ENCODE measurements around the gene UCP3. TPM values are rescaled to one million over a fixed set of nuclear protein-coding genes. Genes with fewer than 3 reads are reported as not detected.
A peak's percentile ranks its signal among the peaks of the same experiment; 100 is the strongest.

Gene UCP3
- polyA plus RNA-seq, 1 donor (not counting 4 experiments of a cell fraction or from before 2014, with no cell fraction given) = 0.52 TPM

DNA sequence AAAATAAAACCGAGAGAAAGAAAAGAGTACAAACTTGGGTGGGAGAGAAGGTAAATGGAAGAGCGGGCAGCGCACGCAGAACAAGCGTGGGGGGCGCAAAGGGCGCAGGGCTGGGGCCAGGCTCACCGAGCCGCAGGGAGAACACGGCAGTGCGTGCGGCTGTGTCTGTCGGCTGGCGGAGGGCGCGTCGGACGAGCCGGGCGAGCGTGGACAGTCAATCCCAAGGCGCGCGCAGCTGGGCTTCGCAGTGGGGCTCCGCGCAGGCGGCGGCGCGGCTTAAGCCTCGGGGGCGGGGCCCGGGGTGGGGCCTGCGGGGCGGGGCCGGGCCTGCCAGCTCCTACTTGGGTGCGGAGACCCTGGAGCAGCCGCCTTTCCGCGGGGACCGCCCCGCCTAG lies 26.3 kb downstream of the UCP3 start, which contains the start of gene UCP2:
Gene UCP2 (minus strand): TSS at position 249 of the 395 bp plus-strand sequence. CDS start 4,465 bp downstream, outside the sequence.
- no peak for FAIRE-seq
- dilution Hi-C loops (cut with MboI; ENCODE audit: extremely low pct_ligation_motif_present, low sequenced_read_pairs) = no loop called here
- Histone ChIP-seq H3K27me3 (ENCODE audit: control insufficient read depth, extremely low read depth, insufficient read depth, low read length) (peaks cover 3% of the 10 kb centered on the region), H3K27ac (ENCODE audit: control insufficient read depth, insufficient read depth, low read length) (no peak within 1 kb of the TSS), H3K9ac (ENCODE audit: control insufficient read depth, extremely low read depth, insufficient read depth, low read length) (peak within 1 kb of the TSS; percentile 28), H3K36me3 (ENCODE audit: control insufficient read depth in 2 of 2, extremely low read depth in 1 of 2, insufficient read depth in 2 of 2, low read length in 2 of 2) (no peaks in the 10 kb centered on the region), H3K9me3 (ENCODE audit: control insufficient read depth, low read depth, low read length) (no peaks in the 10 kb centered on the region), H3K9me1 (ENCODE audit: control insufficient read depth, extremely low read depth, insufficient read depth, low read length) (no peaks in the 10 kb centered on the region), H3K4me3 (ENCODE audit: control insufficient read depth in 2 of 3, extremely low read depth in 1 of 3, insufficient read depth in 2 of 3, low read depth in 1 of 3, low read length in 3 of 3) (peak within 1 kb of the TSS; percentile 48 to 83 (median 71)), H3K4me1 (ENCODE audit: control insufficient read depth, extremely low read depth, insufficient read depth, low read length) (peaks cover 9% of the 10 kb centered on the region), H4K20me1 (ENCODE audit: control insufficient read depth, extremely low read depth, insufficient read depth, low read length) (no peaks in the 10 kb centered on the region), H3K4me2 (ENCODE audit: control insufficient read depth, extremely low read depth, insufficient read depth, low read depth, low read length) (peak within 1 kb of the TSS; percentile 94), H2AFZ (ENCODE audit: control insufficient read depth, low read length) (peak within 1 kb of the TSS; percentile 98), H3K79me2 (ENCODE audit: control insufficient read depth, insufficient read depth, low read length) (no peaks in the 10 kb centered on the region)
- no peak for TF ChIP-seq EZH2 (IDR thresholded peaks at IDR 0.05; ENCODE audit: low read length)
- TF ChIP-seq, protein P1, sequence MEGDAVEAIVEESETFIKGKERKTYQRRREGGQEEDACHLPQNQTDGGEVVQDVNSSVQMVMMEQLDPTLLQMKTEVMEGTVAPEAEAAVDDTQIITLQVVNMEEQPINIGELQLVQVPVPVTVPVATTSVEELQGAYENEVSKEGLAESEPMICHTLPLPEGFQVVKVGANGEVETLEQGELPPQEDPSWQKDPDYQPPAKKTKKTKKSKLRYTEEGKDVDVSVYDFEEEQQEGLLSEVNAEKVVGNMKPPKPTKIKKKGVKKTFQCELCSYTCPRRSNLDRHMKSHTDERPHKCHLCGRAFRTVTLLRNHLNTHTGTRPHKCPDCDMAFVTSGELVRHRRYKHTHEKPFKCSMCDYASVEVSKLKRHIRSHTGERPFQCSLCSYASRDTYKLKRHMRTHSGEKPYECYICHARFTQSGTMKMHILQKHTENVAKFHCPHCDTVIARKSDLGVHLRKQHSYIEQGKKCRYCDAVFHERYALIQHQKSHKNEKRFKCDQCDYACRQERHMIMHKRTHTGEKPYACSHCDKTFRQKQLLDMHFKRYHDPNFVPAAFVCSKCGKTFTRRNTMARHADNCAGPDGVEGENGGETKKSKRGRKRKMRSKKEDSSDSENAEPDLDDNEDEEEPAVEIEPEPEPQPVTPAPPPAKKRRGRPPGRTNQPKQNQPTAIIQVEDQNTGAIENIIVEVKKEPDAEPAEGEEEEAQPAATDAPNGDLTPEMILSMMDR (optimal IDR thresholded peaks at IDR 0.05 in 1 of 3, IDR thresholded peaks at IDR 0.05 in 1 of 3, conservative IDR thresholded peaks at IDR 0.05 in 1 of 3; ENCODE audit: extremely low read depth in 1 of 3, insufficient read depth in 2 of 3, low read length in 3 of 3) = no peak
- DNase-seq (ENCODE audit: low read depth, low spot score) = no peak

DNA sequence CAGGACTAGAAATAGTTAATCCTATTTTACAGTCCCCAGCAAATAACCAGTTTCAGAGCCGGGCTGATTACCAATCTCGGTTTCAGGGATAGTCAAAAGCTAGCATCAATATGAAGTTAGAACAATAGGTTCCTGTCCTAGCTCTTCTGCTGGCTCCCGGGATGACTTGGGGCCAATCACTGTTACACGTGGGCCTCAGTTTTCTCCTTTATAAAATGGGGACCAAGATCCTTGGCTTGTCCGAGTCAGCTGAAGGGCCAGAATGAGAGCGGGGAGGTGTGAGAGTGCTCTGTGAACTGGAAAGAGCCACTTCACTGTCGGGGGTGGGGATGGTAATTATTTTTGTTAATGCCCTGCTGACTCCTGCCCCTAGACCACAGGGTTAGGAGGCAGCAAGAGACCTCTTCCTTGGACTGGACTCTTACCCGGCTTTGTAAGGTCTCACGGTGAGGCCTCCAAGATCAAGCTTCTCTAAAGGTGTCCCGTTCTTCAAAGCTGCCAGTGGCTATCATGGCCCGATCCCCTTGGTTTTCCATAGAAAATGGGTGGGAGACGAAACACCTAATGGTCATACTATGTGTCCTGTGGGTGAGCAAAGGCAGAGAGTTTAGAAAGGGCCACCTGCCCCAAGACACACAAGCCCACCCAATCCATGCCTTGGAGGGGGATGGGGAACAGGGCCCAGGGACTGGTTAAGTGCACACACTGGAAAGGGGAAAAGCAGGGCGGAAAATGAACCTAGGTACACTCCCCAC lies 27.7 kb downstream of the UCP3 start:
- dilution Hi-C loops (cut with MboI; ENCODE audit: extremely low pct_ligation_motif_present, low sequenced_read_pairs) = no loop called here
- Histone ChIP-seq H3K79me2 (ENCODE audit: control insufficient read depth, insufficient read depth, low read length) (no peaks in the 10 kb centered on the region), H3K36me3 (ENCODE audit: control insufficient read depth in 2 of 2, extremely low read depth in 1 of 2, insufficient read depth in 2 of 2, low read length in 2 of 2) (no peaks in the 10 kb centered on the region), H3K9me1 (ENCODE audit: control insufficient read depth, extremely low read depth, insufficient read depth, low read length) (no peaks in the 10 kb centered on the region), H3K4me3 (ENCODE audit: control insufficient read depth in 2 of 3, extremely low read depth in 1 of 3, insufficient read depth in 2 of 3, low read depth in 1 of 3, low read length in 3 of 3) (no peak overlapping the region), H4K20me1 (ENCODE audit: control insufficient read depth, extremely low read depth, insufficient read depth, low read length) (no peaks in the 10 kb centered on the region), H3K4me2 (ENCODE audit: control insufficient read depth, extremely low read depth, insufficient read depth, low read depth, low read length) (no peak overlapping the region), H2AFZ (ENCODE audit: control insufficient read depth, low read length) (no peak overlapping the region), H3K4me1 (ENCODE audit: control insufficient read depth, extremely low read depth, insufficient read depth, low read length) (peaks cover 9% of the 10 kb centered on the region), H3K9me3 (ENCODE audit: control insufficient read depth, low read depth, low read length) (no peaks in the 10 kb centered on the region), H3K27ac (ENCODE audit: control insufficient read depth, insufficient read depth, low read length) (no peak overlapping the region), H3K27me3 (ENCODE audit: control insufficient read depth, extremely low read depth, insufficient read depth, low read length) (peaks cover 3% of the 10 kb centered on the region), H3K9ac (ENCODE audit: control insufficient read depth, extremely low read depth, insufficient read depth, low read length) (no peak overlapping the region)
- TF ChIP-seq EZH2 (IDR thresholded peaks at IDR 0.05; ENCODE audit: low read length) = no peak
- TF ChIP-seq, protein P1 (optimal IDR thresholded peaks at IDR 0.05 in 1 of 3, IDR thresholded peaks at IDR 0.05 in 1 of 3, conservative IDR thresholded peaks at IDR 0.05 in 1 of 3; ENCODE audit: extremely low read depth in 1 of 3, insufficient read depth in 2 of 3, low read length in 3 of 3) = no peak
- DNase-seq (ENCODE audit: low read depth, low spot score) (no peak), FAIRE-seq (no peak)

Data from keratinocyte (primary cell).